OCI-M1 (cell line): ENCODE measurements around the gene CFHR2.
"Not testable (repeated sequence)": the region's sequence is repeated elsewhere in the genome, so short reads cannot be mapped to it uniquely, and the experiment has no call there.

Experiments used
- DNase-seq: peaks from one replicate; lab custom pipeline; 2025; lab: John Stamatoyannopoulos, UW

Gene CFHR2

DNA sequence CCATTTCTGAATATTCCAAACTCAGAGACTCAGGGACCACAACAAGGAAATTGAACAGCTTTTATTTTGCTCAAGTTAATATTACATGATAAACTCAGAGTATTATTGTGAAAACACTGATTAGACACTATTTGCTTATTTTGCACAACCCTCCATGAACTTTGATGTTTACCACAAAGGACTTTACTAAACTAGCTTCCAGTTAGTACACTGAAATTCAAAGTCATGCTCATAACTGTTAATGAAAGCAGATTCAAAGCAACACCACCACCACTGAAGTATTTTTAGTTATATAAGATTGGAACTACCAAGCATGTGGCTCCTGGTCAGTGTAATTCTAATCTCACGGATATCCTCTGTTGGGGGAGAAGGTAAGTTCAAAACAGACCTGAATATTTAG is at the start of gene CFHR2:
Gene CFHR2, plus strand, starts transcription at position 171 of the 400 bp plus-strand sequence. Its CDS starts 143 bp downstream, at position 314.
- DNase-seq, result not testable (repeated sequence)

DNA sequence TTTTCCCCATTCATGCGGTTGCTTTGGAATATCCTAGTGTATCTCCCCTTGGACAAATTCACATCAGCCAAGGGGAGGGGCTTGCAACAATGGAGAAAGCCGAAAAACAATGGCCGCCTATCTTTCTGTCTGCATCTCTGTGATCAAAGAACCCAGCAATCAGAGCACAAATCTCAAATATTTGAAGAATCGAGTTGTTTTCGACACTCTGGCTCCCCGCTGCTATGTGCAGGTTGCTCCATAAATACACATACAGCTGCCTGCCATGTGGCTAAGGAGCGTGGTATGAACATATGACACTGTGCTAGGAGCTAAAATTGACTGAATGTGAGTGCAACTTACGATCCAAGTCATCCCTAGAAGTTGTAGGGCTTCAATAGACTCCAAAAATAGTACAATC is 47.2 kb upstream of the CFHR2 start:
- DNase-seq, result no peak

DNA sequence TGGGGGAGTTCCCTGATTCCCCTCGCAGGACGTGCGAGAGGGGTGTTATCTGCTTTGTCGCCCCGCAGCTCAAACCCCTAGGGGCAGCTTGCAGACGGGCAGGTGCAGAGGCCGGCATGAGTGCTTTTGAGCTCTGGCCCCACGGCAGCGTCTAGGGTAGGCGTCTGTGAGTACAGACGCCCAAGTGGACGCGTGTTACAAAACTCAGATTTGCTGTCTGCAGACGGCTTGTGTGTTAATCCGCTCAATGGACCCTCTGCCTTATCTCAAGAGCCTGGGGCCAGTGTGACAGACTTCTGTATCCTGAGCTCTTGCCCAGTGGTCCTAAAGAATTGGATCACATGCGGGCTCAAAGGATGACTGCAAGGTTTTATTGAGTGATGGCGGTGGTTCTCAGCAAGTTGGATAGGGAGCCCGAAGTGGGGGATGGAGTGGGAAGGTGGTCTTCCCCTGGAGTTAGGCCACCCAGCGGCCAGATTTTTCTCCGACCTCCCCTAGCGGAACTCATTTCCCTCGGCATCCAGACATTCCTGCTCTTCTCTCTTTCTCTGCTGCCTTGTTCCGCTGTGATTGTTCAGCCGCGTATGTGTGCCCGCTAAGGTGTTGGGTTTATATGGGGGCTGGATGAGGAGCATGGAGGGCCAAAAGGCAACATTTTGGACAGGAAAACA is 46.2 kb upstream of the CFHR2 start:
- DNase-seq, result no peak

DNA sequence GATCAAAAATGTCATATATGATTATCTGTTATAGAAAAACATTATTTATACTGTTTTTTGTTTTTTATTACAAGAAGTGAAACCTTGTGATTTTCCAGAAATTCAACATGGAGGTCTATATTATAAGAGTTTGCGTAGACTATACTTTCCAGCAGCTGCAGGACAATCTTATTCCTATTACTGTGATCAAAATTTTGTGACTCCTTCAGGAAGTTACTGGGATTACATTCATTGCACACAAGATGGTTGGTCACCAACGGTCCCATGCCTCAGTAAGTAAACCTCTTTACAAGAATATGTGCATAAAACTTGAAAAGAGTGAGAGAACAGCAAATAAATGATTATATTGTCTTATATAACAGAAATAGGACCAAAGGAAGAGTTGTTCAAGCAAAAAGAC is 41.2 kb upstream of the CFHR2 start:
- peak; percentile 23 for DNase-seq

DNA sequence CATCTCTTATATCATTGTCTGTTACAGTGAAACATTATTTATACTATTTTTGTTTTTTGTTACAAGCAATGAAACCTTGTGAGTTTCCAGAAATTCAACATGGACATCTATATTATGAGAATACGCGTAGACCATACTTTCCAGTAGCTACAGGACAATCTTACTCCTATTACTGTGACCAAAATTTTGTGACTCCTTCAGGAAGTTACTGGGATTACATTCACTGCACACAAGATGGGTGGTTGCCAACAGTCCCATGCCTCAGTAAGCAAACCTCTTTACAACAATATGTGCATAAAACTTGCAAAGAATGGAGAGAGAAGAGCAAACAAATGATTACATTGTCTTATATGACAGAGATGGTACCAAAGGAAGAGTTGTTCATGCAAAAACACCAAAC is 33.3 kb upstream of the CFHR2 start:
- peak; percentile 11 for DNase-seq

DNA sequence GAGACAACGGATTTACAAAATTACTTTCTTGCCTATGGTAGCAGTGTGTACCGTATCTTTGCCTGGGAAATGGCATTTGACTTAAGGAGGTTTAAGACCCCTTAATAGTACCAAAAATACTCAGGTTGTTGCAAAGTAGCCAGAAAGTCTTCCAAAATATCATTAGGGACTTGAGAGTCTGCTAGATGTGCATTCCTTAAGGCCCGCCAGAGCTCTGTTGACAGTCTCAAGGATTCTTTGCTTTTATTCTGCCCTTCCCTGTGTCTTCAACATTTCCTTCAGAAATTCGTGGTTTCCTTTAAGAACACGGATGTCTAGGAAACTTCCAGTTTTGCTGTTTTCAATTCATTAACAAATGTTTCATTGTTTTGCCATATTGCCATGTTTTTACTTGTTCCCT is 31.3 kb upstream of the CFHR2 start:
- not testable (repeated sequence) for DNase-seq

DNA sequence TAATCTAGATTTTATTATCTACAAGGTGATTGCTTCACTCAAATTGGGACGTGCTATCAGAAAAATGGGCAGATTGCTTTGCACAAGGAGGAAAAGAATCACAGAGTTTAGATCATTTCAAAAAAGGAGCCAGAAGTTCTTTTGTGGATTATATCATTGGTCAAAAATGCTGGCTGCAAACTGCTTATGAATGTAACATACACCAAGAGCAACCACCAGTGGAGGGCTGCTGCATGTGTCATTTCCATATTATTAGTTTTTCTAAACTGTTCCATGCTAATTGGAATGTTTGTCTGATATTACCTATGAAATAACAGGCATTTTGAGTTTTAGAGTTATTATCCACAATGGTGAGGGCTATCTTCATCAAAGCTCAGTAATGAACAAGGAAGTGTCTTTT is 16.7 kb upstream of the CFHR2 start:
- DNase-seq, result not testable (repeated sequence)

DNA sequence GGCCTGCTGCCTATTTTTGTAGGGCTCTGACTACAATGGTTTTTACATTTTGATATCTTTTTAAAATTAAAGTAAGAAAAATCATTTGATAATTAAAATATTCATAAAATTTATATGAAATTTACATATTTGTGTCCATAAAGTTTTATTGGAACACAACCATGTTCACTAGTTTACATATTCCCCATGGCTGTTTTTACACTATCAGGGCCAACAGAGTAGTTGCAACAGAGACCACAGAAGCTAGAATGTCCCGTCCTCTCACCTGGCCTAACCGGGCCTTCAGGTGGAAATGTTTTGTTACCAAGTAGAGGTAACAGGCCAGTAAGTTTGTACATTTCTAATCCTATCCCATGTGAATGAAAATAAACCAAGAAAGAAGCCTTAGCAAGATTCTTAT is 10.7 kb upstream of the CFHR2 start:
- not testable (repeated sequence) for DNase-seq

DNA sequence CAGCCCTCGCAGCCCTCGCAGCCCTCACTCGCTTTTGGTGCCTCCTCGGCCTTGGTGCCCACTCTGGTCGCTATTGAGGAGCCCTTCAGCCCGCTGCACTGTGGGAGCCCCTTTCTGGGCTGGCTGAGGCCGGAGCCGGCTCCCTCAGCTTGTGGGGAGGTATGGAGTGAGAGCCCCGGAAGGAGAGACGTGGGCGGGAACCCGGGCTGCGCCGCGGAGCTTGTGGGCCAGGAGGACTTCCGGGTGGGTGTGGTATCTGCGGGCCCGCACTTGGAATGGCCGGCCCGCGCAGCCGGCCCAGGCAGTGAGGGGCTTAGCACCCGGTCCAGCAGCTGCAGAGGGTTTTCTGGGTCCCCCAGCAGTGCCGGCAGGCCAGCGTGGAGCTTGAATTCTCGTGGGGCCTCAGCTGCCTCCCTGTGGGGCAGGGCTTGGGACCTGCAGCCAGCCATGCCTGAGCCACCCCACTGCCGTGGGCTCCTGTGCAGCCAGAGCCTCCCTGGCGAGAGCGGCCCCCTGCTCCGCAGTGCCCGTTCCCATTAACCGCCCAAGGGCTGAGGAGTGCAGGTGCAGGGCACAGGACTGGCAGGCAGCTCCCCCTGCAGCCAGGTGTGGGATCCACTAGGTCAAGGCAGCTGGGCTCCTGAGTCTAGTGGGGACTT is 9.9 kb upstream of the CFHR2 start:
- DNase-seq, result no peak

DNA sequence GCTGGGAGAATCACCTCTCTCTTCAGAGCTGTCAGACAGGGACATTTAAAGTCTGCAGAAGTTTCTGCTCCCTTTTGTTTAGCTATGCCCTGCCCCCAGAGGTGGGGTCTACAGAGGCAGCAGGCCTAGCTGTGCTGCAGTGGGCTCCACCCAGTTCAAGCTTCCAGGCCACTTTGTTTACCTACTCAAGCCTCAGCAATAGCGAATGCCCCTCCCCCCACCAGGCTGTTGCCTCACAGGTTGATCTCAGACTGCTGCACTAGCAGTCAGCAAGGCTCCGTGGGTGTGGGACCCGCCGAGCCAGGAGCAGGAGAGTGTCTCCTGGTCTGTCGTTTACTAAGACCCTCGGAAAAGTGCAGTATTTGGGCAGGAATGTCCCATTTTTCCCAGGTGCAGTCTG is 2.1 kb upstream of the CFHR2 start:
- not testable (repeated sequence) for DNase-seq

DNA sequence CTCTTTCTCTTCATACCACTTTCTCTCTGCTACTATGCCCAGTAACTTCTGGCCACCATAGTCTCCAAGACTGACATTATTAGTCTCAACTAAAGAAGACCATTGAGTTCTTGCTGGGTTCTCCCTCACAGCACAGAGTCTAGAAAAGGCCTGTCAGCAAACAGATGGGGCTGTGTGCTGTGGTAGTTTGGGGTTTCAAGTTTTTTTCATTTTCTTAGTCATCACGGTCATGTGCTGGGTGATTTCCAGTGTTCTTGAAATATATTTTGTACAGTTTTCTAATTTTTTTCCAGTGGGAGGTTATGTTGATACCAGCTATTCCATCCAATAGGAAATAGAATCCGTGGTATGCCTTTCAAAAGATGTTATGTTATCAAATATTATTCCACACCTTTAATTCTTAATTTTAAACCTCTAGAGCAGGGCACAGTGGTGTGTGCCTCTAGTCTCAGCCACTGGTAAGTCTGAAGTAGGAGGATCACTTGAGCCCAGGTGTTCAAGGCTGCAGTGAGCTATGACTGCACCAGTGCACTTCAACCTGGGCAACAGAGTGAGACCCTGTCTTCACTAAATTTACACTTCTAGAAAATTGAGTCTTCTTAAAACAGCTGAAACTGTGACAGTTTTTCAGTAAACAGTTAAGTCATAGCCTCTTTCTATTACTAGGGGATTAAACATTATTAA is 8.3 kb downstream of the CFHR2 start:
- no peak for DNase-seq

DNA sequence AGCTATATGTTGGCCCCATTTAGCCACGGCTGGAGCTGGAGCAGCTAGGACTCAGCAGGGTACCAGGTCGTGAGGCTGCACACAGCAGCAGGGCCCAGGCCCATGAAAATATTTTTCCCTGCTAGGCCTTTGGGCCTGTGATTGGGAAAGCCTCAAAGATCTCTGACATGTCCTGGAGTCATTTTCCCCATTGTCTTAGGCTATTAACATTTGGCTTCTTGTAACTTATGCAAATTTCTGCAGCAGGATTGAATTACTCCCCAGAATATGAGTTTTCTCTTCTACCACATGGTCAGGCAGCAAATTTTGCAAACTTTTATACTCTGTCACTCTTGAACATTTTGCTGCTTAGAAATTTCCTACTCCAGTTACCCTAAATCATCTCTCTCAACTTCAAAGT is 11.2 kb downstream of the CFHR2 start:
- no peak for DNase-seq

DNA sequence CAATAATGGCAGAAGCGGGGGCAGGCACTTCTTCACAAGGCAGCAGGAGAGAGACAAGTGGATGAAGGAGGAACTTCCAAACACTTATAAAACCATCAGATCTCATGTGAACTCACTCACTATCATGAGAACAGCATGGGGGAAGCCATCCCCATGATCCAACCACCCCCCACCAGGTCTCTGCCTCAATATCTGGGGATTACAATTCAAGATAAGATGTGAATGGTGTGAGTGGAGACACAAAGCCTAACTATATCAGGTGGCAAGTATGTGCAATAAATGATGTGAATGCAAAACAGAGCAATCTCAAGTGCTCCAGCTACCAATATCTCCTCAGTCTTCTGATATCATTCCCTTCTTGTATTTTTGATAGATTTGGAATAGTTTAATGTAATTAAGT is 12.4 kb downstream of the CFHR2 start:
- DNase-seq, result no peak

DNA sequence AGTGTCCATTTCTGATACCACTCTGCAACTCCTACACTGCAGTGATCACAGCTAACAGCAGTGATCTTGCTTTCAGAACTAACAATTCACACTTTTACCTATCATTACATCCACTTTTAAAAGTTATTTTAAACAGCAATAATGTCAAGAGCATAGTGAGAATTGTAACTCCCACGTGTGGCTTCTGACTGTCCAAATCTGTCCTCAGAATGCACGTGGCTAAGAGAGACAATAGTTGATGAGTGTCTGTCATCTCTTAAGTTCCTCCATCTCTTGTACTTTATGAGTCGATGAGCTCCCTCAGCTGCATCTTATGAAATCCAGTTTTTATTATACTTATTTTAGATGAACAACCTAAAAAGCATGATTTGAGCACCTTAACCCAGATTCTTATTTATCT is 17.3 kb downstream of the CFHR2 start:
- DNase-seq, result no peak

DNA sequence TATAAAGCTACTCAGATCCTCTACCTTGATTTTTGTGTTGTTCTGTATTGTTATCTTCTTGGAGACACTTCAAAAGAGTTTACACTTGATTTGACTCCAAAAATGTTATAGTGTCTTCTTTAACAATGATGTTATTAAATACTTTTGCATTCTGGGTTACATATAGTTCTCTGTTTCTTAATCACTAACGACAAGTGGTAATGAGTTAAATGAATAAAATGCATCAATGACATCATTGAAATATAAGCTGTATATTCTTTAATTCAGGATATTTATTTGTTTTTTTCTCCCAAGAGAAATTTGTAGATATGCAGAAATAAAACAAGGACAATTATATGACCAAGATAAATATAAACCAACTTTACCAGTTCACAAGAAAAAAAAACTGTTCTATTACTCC is 26.6 kb downstream of the CFHR2 start:
- DNase-seq, result no peak

DNA sequence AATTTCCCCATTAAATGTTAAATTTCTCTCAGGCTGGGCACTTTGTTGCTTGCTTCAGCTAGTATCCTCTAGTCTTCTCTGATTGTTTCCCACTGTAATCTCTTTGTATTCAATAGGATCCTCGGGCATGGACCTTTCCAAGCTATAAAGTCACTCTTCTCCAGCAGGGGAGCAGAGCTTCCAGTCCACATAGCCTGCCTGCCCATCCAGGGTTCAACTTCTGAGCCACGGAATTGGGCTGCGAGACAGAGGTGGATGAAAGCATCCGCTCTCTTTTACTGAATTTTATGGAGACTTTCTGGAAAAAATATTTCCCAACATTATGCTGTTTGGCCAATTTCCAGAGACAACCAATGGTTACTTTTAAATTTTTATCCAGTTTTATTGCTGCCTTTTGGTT is 32.7 kb downstream of the CFHR2 start:
- no peak for DNase-seq

DNA sequence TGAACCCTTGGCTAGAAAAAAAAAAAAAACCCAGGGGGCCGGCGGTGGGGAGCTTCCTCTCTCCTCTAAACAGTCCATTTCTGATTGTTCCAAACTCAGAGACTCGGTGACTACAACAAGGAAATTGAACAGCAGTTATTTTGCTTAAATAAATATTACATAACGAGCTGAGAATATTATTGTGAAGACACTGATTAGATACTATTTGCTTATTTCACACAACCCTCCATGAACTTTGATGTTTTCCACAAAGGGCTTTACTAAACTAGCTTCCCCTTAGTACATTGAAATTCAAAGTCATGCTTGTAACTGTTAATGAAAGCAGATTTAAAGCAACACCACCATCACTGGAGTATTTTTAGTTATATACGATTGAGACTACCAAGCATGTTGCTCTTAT is 33.7 kb downstream of the CFHR2 start, which contains the start of gene CFHR5:
Gene CFHR5, plus strand, starts transcription at position 279 of the 400 bp plus-strand sequence. Its CDS starts 109 bp downstream, at position 388.
- no peak for DNase-seq

DNA sequence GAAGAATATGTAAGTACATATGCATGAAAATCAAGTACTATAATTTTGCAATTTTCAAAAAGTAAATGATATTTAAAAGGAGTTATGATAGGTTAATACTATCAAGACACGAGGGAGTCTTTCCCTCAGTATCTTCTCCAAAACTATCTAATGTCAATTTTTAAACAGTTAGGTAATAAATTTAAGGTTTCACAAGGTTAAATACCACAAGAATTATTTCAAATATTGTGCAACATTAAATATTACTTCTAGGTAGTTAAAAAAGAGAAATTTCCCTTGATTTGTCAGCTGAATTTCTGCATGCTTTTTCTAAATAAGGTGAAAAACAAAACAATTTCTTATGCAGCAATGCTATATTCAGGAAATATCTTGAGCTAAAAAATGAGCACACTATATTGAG is 37.3 kb downstream of the CFHR2 start:
- no peak for DNase-seq

DNA sequence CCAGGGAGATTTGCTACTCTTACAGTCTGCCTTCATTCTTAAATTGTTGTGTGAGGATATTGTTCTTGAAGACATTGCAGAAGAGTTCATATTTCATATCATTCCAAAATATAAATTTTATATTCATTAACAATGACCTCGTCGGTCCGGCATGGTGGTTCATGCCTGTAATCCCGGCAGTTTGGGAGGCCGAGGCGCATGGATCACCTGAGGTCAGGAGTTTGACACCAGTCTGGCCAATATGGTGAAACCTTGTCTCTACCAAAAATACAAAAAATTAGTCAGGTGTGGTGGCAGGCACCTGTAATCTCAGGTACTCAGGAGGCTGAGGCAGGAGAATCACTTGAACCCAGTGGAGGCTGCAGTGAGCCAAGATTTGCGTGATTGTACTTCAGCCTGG is 38.7 kb downstream of the CFHR2 start:
- DNase-seq, result not testable (repeated sequence)

DNA sequence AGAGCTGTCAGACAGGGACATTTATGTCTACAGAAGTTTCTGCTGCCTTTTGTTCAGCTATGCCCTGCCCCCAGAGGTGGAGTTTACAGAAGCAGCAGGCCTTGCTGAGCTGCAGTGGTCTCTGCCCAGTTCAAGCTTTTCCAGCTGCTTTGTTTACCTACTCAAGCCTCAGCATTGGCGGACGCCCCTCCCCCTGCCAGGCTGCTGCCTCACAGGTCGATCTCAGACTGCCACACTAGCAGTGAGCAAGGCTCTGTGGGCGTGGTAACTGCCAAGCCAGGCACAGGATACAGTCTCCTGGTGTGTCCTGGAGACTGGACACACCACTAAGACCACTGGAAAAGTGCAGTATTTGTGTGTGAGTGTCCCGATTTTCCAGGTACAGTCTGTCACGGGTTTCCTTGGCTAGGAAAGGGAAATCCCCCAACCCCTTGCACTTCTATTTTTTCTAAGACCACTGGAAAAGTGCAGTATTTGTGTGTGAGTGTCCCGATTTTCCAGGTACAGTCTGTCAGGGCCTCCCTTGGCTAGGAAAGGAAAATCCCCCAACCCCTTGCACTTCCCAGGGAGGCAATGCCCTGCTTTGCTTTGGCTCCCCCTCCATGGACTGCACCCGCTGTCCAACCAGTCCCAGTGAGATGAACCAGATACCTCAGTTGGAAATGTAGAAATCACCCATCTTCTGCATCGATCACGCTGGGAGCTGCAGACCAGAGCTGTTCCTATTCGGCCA is 48.5 kb downstream of the CFHR2 start:
- peak; percentile 51 for DNase-seq

DNA sequence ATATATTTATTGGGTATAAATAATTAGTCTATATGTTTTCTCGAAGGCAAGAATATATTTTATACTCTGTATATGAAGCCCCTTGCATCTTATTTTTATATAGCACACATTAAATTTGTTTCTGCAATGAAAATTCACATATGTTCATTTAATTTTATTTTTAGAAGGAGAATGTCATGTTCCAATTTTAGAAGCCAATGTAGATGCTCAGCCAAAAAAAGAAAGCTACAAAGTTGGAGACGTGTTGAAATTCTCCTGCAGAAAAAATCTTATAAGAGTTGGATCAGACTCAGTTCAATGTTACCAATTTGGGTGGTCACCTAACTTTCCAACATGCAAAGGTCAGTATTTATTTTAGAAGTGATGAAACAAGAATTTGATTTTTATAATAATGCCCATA is 50.4 kb downstream of the CFHR2 start:
- DNase-seq, result no peak

DNA sequence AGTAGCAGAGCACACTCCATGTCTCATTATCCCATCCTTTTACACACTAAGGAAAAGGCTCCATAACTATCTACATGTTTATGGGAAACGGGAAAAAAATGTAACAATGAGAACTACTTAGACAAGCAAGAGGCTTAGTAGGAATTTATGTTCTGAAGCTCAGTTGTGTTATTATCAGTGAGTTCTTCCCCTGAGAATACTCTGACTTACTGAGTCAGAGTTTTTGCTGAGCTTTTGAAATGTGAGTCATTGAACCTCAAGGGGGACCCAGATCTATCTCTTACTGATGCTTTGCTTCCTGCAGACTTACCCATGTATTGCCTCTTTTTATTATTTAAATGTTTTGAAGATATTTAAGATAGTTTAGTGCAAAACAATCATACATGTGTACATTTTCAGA is 53.9 kb downstream of the CFHR2 start:
- DNase-seq, result peak; percentile 48

DNA sequence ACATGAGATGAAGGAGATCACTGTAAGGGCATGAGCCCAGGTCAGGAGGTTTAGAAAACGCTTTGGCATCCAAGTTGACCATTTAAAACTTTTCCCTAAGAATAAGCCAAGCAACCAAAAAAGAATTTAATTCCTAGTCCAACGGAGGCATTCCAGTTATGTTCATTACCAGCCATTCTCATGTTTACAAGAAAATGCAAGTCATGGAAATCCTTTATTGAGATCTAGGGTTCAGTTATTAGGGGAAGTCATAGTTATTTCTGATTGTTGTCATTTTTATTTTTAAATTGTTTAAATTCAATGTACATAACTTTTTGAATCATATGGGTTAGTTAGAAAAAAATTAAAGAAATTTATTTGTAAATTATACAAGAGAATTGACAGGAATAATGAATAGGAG is 58.3 kb downstream of the CFHR2 start:
- DNase-seq, result no peak
